Upper lobe of right lung (tissue), 1 donor: ENCODE measurements around the gene P2RX2. TPM values are rescaled to one million over a fixed set of nuclear protein-coding genes. Genes with fewer than 3 reads are reported as not detected.

Source experiments
- ATAC-seq: fragments of 200-7000 bp; cut with Tn5 transposase; one replicate; pipeline ENCODE4 v1.9.1; 2020; ENCODE audit warnings: mild to moderate bottlenecking, moderate library complexity
- DNase-seq: peaks from one replicate; pipeline ENCODE4 v3.0.0-alpha.2; 2020
- H3K27ac ChIP-seq: fragments of 200-600 bp; one replicate; pipeline ENCODE4 v1.8.0; 2022
- H3K27me3 ChIP-seq: fragments of 200-600 bp; one replicate; pipeline ENCODE4 v1.8.0; 2022; ENCODE audit warnings: mild to moderate bottlenecking
- H3K36me3 ChIP-seq: fragments of 200-600 bp; one replicate; pipeline ENCODE4 v1.8.0; 2022
- H3K4me1 ChIP-seq: fragments of 200-600 bp; one replicate; pipeline ENCODE4 v1.8.0; 2022
- H3K4me3 ChIP-seq: fragments of 200-600 bp; one replicate; pipeline ENCODE4 v1.8.0; 2022; ENCODE audit warnings: mild to moderate bottlenecking
- H3K9me3 ChIP-seq: fragments of 200-600 bp; one replicate; pipeline ENCODE4 v1.8.0; 2022
- CTCF ChIP-seq: fragments of 200-600 bp; IDR thresholded peaks from one replicate; pipeline ENCODE4 v1.8.0; 2022; ENCODE audit warnings: antibody characterized with exemption
- intact Hi-C: fragments of 100-400 bp; cut with DNase I; formaldehyde crosslinking; loops from one replicate; pipeline ENCODE4 v1.11.0; 2022
- long read RNA-seq: library from polyadenylated mRNA; unstranded; transcript quantifications from one replicate; pipeline ENCODE4 v2.0.0, GENCODE V29; 2021
- total RNA-seq: library from RNA; stranded (reverse); fragmentation: NEBNext Ultra II Directional; extraction: Animal tissue kit (Norgen Biotek cat#: 25700); gene quantifications from one replicate; pipeline ENCODE4 v1.2.1, GENCODE V29; 2021
- donor health status: DM: no; HTN: yes; CAD: no; lungs with severe emphysema.

Gene P2RX2
- 0.55 TPM for total RNA-seq
- long read RNA-seq, partial matches to known transcripts, result 0 of 1 reads
- long read RNA-seq, other reads (novel, unspliced or antisense), result 0 of 1 reads

GRCh38 chr12:132618683-132619043 is at the start of gene P2RX2:
Gene P2RX2, plus strand, starts transcription at chr12:132618776. Its CDS starts 41 bp downstream, at chr12:132618817.
- ATAC-seq (no peak), DNase-seq (no peak)
- Histone ChIP-seq H3K27me3 (peaks cover 32% of the 10 kb centered on the region), H3K36me3 (no peaks in the 10 kb centered on the region), H3K9me3 (no peaks in the 10 kb centered on the region), H3K4me1 (peaks cover 5% of the 10 kb centered on the region), H3K4me3 (peak within 1 kb of the TSS; percentile 31), H3K27ac (no peak within 1 kb of the TSS)
- no peak for TF ChIP-seq CTCF
- intact Hi-C loops, result loop anchor here (10.0 kb wide), 1 partner anchor 194 kb away; no protein-coding TSS in a partner anchor

GRCh38 chr12:132568826-132569480 is 49.6 kb upstream of the P2RX2 start:
- H3K4me3 ChIP-seq, result no peak overlapping the region
- ATAC-seq (no peak), DNase-seq (no peak)
- H3K27ac ChIP-seq, result no peak overlapping the region
- H3K9me3 ChIP-seq, result no peaks in the 10 kb centered on the region
- H3K4me1 ChIP-seq, result peaks cover 3% of the 10 kb centered on the region
- TF ChIP-seq CTCF, result no peak
- peaks cover 11% of the 10 kb centered on the region for H3K36me3 ChIP-seq
- no peaks in the 10 kb centered on the region for H3K27me3 ChIP-seq
- intact Hi-C loops, result no loop called here

GRCh38 chr12:132569856-132570480 is 48.6 kb upstream of the P2RX2 start:
- ATAC-seq, result no peak
- no peak for TF ChIP-seq CTCF
- DNase-seq, result no peak
- H3K27ac ChIP-seq, result no peak overlapping the region
- H3K9me3 ChIP-seq, result no peaks in the 10 kb centered on the region
- intact Hi-C loops, result no loop called here
- no peaks in the 10 kb centered on the region for H3K27me3 ChIP-seq
- H3K4me3 ChIP-seq, result no peak overlapping the region
- H3K4me1 ChIP-seq, result peaks cover 3% of the 10 kb centered on the region
- H3K36me3 ChIP-seq, result peaks cover 20% of the 10 kb centered on the region

- Histone ChIP-seq H3K4me1 (peaks cover 3% of the 10 kb centered on the region), H3K4me3 (no peak overlapping the region), H3K9me3 (no peaks in the 10 kb centered on the region), H3K36me3 (peaks cover 20% of the 10 kb centered on the region), H3K27me3 (no peaks in the 10 kb centered on the region), H3K27ac (no peak overlapping the region)
- intact Hi-C loops, result no loop called here
- ATAC-seq, result no peak
- TF ChIP-seq CTCF, result no peak
- DNase-seq, result no peak
Observed at GRCh38 chr12:132570635-132571034, 47.9 kb upstream of the P2RX2 start.

- TF ChIP-seq CTCF, result no peak
- ATAC-seq (no peak), DNase-seq (no peak)
- H3K27ac ChIP-seq, result no peak overlapping the region
- H3K4me3 ChIP-seq, result no peak overlapping the region
- intact Hi-C loops, result no loop called here
- H3K4me1 ChIP-seq, result peaks cover 3% of the 10 kb centered on the region
- peaks cover 20% of the 10 kb centered on the region for H3K36me3 ChIP-seq
- H3K27me3 ChIP-seq, result no peaks in the 10 kb centered on the region
- H3K9me3 ChIP-seq, result no peaks in the 10 kb centered on the region
Observed at GRCh38 chr12:132571051-132571450, 47.5 kb upstream of the P2RX2 start.
